Left colon (tissue), 2 donors: Measurements from ENCODE around the gene YPEL3. TPM values are rescaled to one million over a fixed set of nuclear protein-coding genes. Genes with fewer than 3 reads are reported as not detected.
A peak's percentile ranks its signal among the peaks of the same experiment; 100 is the strongest.

Experiments used
- ATAC-seq: fragments of 200-7000 bp; cut with Tn5 transposase; one replicate; pipeline ENCODE4 v1.9.1; 2020; ENCODE audit warnings: mild to moderate bottlenecking, moderate library complexity
- DNase-seq, 2 donors: peaks; one replicate each; pipeline ENCODE4 v3.0.0-alpha.2; 2020
- intact Hi-C, 2 donors: fragments of 100-400 bp; cut with DNase I in 1 of 2; cut with micrococcal nuclease in 1 of 2; formaldehyde crosslinking; loops; one replicate each; pipeline versions ENCODE4 v1.11.2 to v1.14.0; 2022; cut with DNase I, micrococcal nuclease
- total RNA-seq, 2 donors: library from RNA; stranded (reverse); fragmentation: NEBNext Ultra II Directional; extraction: Animal tissue kit (Norgen Biotek cat#: 25700); gene quantifications; one replicate each; pipeline ENCODE4 v1.2.1, GENCODE V29; 2021
- donor health status: DM: no; HTN: no; CAD: no.
- donor health status: DM: yes; HTN: yes; CAD: no.

The YPEL3 gene
- total RNA-seq, 2 donors from 2014 or later = 30.5 to 58.2 TPM

DNA sequence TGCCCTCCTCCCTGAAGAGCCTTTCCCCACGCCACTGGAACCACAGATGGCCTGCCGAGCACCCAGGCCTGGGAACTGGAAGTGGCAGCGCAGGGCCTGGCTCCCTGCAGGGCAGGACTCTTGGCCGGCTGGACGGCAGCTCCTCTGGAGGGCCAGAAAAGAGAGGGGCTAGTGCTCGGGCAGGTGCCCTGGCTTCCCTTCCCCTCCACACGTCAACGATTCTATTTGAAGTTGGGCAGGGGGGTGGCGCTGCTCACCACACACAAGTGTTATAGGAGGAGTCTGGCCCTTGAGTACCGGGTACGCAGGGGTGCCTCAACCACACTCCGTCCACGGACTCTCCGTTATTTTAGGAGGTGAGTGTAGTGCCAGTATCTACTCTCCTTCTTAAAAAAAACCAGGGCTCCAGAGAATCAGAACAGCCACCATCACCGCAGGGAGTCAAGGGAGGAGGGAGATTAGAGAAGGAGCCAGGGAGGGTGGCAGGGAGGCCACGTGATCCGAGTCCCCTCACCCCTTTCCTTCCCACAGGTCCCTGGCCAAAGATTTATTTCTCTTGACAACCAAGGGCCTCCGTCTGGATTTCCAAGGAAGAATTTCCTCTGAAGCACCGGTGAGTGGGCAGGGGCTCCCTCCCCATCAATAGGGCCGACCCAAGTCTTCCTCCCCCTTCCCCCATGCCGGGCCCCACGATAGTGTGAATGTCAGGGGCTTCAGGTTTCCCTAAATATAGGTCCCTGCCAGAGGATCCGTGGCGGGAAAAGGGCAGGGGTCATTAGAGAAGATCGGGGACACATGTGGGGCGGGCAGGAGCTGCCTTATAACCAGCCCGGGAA, 31.9 kb downstream of the YPEL3 start:
- ATAC-seq (peak; percentile 11), DNase-seq (peak; percentile 81 to 83)
- intact Hi-C loops = no loop called here

DNA sequence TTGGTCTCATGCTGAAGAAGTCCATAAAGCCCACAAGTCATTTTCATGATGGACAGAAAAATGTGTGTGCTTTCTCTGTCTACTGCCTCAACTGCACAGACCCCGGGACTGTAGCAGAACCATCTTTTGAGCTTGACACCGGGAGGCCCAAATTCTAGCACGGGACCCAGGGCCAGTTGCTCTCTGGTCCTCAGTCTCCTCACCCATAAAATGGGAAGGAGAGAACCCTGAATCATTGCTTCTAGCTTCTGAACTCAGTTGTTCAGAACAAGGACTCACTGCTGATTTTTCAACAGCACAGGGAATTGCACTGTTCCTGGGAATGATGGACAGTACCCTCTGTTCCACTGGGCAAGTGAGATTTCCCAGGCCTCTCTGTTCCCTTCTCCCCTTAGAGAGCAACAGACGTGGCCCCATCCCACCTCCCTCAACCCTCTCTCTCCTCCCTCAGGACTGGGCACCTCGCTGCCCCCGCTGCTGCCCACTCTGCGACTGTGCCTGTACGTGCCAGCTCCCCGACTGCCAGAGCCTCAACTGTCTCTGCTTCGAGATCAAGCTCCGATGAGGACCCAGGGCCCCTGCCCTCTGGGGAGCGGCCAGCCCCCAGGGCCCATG, 32.6 kb downstream of the YPEL3 start:
- no peak for DNase-seq
- no peak for ATAC-seq
- intact Hi-C loops = no loop called here

DNA sequence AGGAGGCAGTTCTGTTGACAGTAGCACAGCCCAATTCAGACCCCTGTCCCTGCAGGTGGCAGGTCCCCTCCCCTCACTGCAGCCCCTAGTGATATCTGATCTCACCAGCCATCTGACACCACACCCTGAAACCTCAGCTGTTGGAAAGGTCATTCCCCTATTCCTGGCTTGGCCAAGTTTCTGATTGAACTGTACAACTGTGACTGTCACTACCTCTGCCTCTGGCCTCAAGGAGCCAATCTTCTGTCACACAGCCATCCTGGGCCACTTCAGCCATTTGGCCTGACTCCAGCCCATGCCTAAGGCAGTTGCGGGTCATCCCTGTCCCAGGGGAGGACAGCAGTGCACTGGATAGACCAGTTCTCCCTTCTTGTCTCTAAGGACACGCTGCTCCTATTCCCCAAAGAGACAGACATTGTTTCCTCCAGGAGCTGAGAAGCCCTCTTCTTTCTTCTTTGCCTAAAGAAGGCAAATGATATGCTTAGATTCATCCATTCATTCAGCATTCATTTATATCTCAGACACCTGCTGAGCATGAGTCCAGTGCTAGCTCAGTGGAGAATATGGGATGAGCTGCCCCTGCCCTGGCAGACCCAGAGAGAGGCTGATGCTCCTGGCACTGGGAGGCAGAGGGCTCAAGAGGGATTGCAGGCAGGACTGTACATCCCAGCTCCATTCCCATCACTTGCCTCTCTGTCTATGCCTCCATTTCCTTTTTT, 35.0 kb downstream of the YPEL3 start:
- DNase-seq (no peak), ATAC-seq (no peak)
- intact Hi-C loops = no loop called here

DNA sequence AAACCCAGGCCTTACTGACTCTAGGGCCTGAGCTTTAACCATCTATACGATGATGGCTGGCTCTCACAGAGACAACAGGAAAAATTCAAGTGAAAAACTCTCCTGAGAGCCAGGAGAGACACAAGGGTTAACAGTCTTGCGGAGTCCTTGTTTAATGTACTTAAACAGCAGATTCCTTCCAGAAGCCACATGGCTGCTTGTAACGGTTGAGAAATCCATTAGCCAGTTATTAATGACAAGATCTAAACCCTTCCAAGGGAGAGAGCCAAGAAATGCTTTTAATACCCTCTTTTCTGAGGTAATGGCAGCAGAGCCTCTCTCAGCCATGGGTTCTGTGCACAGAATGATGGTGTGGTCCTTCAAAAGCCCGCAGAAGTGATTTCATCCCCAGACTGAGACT, 35.7 kb downstream of the YPEL3 start:
- no peak for ATAC-seq
- no peak for DNase-seq
- intact Hi-C loops = no loop called here

DNA sequence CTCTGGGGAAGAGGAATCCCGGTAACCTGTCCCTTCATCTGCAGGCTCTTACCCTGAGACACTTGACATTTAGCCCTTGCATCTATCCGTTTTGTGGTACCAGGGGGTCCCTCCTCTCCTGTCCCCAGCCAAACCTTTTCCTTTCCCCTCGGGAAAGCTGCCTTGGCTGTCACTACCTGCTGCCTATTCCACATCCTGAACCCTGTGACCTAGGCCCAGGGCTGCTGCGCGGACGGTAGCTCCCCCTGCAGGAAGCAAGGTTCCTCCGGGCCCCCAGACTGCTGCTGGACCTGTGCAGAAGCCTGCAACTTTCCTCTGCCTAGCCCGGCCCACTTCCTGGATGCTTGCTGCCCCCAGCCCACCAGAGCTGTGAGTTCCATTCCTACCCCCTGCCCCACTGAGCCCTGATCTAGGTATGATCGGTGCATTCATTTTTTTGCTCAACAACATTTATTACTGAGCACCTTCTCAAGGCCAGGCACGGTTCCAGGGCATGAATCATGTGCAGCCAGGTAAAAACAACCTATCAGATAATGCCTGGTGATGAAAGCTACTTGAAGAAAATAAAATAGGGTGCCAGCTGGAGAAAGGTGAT, 41.0 kb downstream of the YPEL3 start:
- ATAC-seq (peak; percentile 68), DNase-seq (peak; percentile 39 to 68)
- intact Hi-C loops = no loop called here

GRCh38 chr16:30054451-30054850, 41.6 kb downstream of the YPEL3 start:
- DNase-seq = no peak
- no peak for ATAC-seq
- intact Hi-C loops = no loop called here

DNA sequence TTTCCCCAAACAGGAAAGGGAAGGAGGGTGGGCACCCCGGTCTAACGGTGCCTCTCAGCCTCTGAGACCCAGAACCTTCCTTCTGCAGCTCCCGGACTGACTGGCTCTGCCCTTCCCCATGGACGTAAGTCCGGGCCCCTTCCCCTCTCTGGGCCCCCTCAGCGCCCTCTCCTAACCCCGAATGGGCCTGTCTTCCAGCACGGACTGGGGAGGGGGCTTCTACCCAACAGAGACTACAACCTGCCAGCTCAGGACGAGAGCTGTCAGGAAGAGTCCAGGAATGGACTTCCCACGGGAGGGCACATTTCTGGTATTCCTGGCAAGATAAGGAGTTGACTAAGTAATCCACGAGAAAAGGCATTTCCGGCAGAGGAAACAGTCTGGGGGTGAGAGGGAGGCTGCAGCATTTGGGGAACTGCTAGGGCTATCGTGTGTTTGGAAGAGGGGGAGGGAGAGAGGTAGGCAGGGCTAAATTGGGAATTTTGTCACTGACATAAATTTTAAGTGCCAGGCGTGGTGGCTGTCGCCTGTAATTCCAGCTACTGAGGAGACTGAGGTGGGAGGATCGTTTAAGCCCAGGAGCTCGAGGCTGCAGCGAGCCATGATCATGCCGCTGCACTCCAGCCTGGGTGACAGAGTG, 42.5 kb downstream of the YPEL3 start:
- DNase-seq = no peak
- intact Hi-C loops = no loop called here
- ATAC-seq = peak; percentile 7

DNA sequence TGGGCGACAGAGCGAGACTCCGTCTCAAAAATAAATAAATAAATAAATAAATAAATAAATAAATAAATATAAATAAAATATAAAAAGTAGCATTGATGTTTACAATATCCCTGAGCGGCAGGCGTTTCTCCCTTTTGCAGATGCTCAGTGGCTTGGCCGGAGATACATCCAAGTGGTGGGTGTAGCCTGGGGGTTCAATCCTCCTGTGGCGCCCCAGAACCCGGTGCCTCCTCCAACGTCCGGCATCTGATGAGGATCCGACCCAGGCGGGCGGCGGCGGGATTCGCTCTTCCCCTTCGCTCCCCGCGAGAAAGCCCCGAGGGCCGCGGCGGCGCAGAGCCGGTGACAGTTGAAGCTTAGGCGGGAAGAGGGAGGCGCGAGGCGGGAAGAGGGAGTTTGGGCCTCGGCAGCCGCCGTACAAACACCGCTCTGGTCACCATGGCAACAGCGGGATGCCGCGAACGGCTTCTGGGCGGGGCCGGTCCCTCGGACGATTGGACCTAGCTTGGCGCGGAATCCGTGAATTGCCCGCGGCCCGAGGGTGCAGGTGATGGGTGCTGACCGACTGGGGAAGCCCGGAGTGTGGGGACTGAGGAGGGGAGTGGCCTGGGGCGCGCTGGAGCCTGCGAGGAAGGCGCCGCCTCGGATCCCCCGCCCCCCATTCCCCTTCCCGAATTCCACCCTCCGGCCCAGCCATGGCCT, 43.2 kb downstream of the YPEL3 start:
- ATAC-seq (peak; percentile 92), DNase-seq (peak; percentile 92 to 98)
- intact Hi-C loops = no loop called here

DNA sequence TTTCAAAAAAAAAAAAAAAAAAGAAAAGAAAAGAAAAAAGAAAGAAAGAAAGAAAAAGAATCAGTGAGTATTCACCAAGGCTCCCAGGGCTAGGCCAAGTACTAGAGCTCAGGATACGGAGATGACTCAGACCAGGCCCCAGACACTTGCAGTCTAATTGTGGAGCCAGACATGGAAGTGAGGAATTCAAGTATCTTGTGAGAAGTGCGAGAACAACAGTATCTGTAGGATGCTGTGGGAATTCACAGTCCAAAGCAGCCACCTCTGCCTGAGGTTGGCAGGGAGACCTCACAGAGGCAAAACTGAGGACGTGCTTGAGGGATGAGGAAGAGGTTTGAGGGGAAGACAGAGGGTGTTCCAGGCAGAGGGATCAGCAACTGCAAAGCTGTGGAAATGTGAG, 44.5 kb downstream of the YPEL3 start:
- ATAC-seq = no peak
- DNase-seq = no peak
- intact Hi-C loops = no loop called here

DNA sequence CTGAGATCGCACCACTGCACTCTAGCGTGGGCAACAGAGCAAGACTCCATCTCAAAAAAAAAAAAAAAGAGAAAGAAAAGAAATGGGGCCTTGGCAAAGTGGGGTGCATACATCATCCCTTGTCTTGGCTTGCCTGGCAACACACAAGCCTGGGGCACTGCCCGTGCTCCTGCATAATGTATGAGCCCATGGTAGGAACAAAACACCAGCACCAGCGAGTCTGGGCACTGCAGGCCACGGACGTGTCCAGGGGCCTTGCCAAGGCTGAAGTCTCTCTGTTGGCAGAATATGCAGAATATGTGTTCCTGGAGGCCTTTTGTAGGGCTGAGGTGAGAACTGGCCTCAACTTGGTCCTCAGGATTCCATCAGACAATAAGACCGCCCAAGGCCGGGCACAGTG, 46.1 kb downstream of the YPEL3 start:
- intact Hi-C loops = no loop called here
- no peak for DNase-seq

DNA sequence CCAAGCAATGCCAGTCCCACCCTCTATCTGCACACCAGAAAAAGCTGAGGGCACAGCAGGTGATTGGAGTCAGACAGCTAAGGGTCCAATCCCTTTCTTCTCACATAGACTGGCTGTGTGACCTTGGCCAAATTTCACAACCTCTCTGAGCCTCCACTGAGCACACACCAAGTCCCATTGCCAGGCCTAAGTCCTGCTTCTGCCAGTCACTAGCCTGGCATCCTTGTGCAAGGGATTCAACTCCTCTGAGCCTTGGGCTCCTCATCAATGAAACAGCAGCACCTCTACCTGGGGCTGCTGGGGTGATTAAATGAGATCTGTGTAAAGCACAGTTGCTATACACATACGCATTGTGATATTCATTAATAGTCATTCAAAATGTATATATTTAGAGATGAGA, 49.4 kb downstream of the YPEL3 start:
- no peak for ATAC-seq
- intact Hi-C loops = no loop called here
- DNase-seq = no peak

More for the DNA sequence above, 46.1 kb downstream of the YPEL3 start:
- ATAC-seq = no peak

DNA sequence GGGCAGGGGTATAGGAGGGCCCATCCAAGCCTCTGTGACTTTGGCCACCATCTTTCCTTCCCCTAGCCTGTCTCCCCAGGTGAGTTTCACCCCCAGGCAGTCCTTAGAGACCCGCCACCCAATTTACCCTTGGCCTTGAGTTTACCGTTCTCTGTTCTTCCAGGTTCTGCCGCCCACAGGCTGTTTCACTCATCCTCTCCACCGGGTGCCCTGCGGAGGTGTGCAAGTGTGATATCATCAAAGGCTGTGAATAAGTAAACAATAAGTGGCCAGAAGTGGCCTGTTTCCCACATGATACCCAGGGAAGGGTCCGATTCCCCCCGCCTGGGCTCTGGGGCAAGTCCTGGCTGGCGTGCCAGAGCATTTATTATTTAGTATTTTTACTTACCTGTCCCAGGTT, 49.8 kb downstream of the YPEL3 start:
- no peak for ATAC-seq
- intact Hi-C loops = no loop called here
- no peak for DNase-seq

Other genes with a start within 250 kb of the YPEL3 start
- 10 to 100 TPM; 62.9 to 85.3 TPM for gene CDIPT, start 233.0 kb downstream of the YPEL3 start, total RNA-seq
- 10 to 100 TPM; 11.1 to 13.0 TPM for gene SEZ6L2, start 196.7 kb downstream of the YPEL3 start, total RNA-seq
- 1 to 10 TPM; 1.7 to 2.0 TPM for gene ASPHD1, start 195.7 kb downstream of the YPEL3 start, total RNA-seq
- 10 to 100 TPM; 22.2 to 35.2 TPM for gene KCTD13, start 170.0 kb downstream of the YPEL3 start, total RNA-seq
- gene TMEM219, start 134.1 kb downstream of the YPEL3 start, total RNA-seq = 100 to 1,000 TPM; 187 to 192 TPM
- gene TAOK2, start 122.3 kb downstream of the YPEL3 start, total RNA-seq = 10 to 100 TPM; 44.5 TPM
- 10 to 100 TPM in 1 of 2 donors, 1 to 10 TPM in 1; 7.6 to 11.9 TPM for gene HIRIP3, start 100.6 kb downstream of the YPEL3 start, total RNA-seq
- gene INO80E, start 100.0 kb downstream of the YPEL3 start, total RNA-seq = 10 to 100 TPM; 61.4 to 73.7 TPM
- 1 to 10 TPM; 7.5 to 9.2 TPM for gene DOC2A, start 85.2 kb downstream of the YPEL3 start, total RNA-seq
- gene C16orf92, start 73.0 kb downstream of the YPEL3 start, total RNA-seq = not detected
- under 1 TPM in 1 of 2 donors, not detected in 1; 0.31 TPM for gene TLCD3B, start 64.9 kb downstream of the YPEL3 start, total RNA-seq
- gene ALDOA, start 30.5 kb downstream of the YPEL3 start, total RNA-seq = 1,000 to 10,000 TPM; 1,798 to 1,835 TPM
- gene PPP4C, start 20.2 kb downstream of the YPEL3 start, total RNA-seq = 100 to 1,000 TPM; 101 to 106 TPM
- 1 to 10 TPM in 1 of 2 donors, under 1 TPM in 1; 0.92 to 1.1 TPM for gene TBX6, start 4.3 kb downstream of the YPEL3 start, total RNA-seq
- gene GDPD3, start 17.3 kb upstream of the YPEL3 start, total RNA-seq = 10 to 100 TPM; 62.3 to 88.7 TPM
- 100 to 1,000 TPM; 354 to 370 TPM for gene MAPK3, start 27.0 kb upstream of the YPEL3 start, total RNA-seq
- gene CORO1A, start 87.4 kb upstream of the YPEL3 start, total RNA-seq = 10 to 100 TPM in 1 of 2 donors, 1 to 10 TPM in 1; 7.6 to 24.5 TPM
- gene BOLA2B, start 97.5 kb upstream of the YPEL3 start, total RNA-seq = 100 to 1,000 TPM; 156 to 192 TPM
- 10 to 100 TPM; 84.5 to 86.9 TPM for gene SLX1A, start 97.7 kb upstream of the YPEL3 start, total RNA-seq
- 10 to 100 TPM; 72.3 to 92.6 TPM for gene SULT1A3, start 103.0 kb upstream of the YPEL3 start, total RNA-seq
- gene NPIPB13, start 152.3 kb upstream of the YPEL3 start, total RNA-seq = 10 to 100 TPM in 1 of 2 donors, 1 to 10 TPM in 1; 9.7 to 21.1 TPM